GM19452 (cell line): ENCODE measurements around the gene MAP2K5.
A peak's percentile ranks its signal among the peaks of the same experiment; 100 is the strongest.

Experiments used
- ATAC-seq: cut with Tn5 transposase; IDR thresholded peaks from one replicate; pipeline ENCODE4 v1.9.1; 2021; ENCODE audit not compliant: unreplicated experiment

Gene MAP2K5

GRCh38 chr15:67521029-67521782 is 21.3 kb upstream of the MAP2K5 start, which contains the start of gene C15orf61:
Gene C15orf61, plus strand, starts transcription at chr15:67521131. Its CDS starts 118 bp downstream, at chr15:67521249.
- peak; percentile 71 for ATAC-seq

- ATAC-seq, result no peak
These were observed 20.5 kb upstream of the MAP2K5 start for GRCh38 chr15:67521783-67522568.

- ATAC-seq, result no peak
These were observed 19.2 kb upstream of the MAP2K5 start for GRCh38 chr15:67523330-67523729.

GRCh38 chr15:67524235-67524634 is 18.3 kb upstream of the MAP2K5 start:
- no peak for ATAC-seq

- ATAC-seq, result no peak
These were observed 14.0 kb upstream of the MAP2K5 start for GRCh38 chr15:67528513-67528912.

- ATAC-seq, result no peak
These were observed 11.1 kb upstream of the MAP2K5 start for GRCh38 chr15:67531379-67531914.

GRCh38 chr15:67533873-67534272 is 8.6 kb upstream of the MAP2K5 start:
- no peak for ATAC-seq

GRCh38 chr15:67534360-67534759 is 8.1 kb upstream of the MAP2K5 start:
- no peak for ATAC-seq

- ATAC-seq, result no peak
These were observed 4.7 kb upstream of the MAP2K5 start for GRCh38 chr15:67537771-67538170.

- no peak for ATAC-seq
These were observed 830 bp downstream of the MAP2K5 start for GRCh38 chr15:67543348-67543718.

- no peak for ATAC-seq
These were observed 2.0 kb downstream of the MAP2K5 start for GRCh38 chr15:67544475-67544874.

GRCh38 chr15:67545864-67546263 is 3.4 kb downstream of the MAP2K5 start:
- no peak for ATAC-seq

- no peak for ATAC-seq
These were observed 4.6 kb downstream of the MAP2K5 start for GRCh38 chr15:67547064-67547463.

GRCh38 chr15:67547836-67548235 is 5.3 kb downstream of the MAP2K5 start:
- no peak for ATAC-seq

- no peak for ATAC-seq
These were observed 5.8 kb downstream of the MAP2K5 start for GRCh38 chr15:67548236-67548852.

- ATAC-seq, result no peak
These were observed 6.6 kb downstream of the MAP2K5 start for GRCh38 chr15:67548862-67549651.

- no peak for ATAC-seq
These were observed 7.2 kb downstream of the MAP2K5 start for GRCh38 chr15:67549736-67550135.

- no peak for ATAC-seq
These were observed 8.0 kb downstream of the MAP2K5 start for GRCh38 chr15:67550522-67550921.

GRCh38 chr15:67551207-67551743 is 8.8 kb downstream of the MAP2K5 start:
- ATAC-seq, result no peak

- ATAC-seq, result no peak
These were observed 12.1 kb downstream of the MAP2K5 start for GRCh38 chr15:67554580-67554979.
